HUES6 (cell line): ENCODE results near the gene PGM2L1.
A peak's percentile ranks its signal among the peaks of the same experiment; 100 is the strongest.

ENCODE experiments used
- H3K27ac ChIP-seq: 2 replicates; pipeline ENCODE4 v1.7.0; 2013; ENCODE audit warnings: low read depth, mild to moderate bottlenecking, low read length, inconsistent platforms
- H3K27me3 ChIP-seq: 2 replicates; pipeline ENCODE4 v1.6.1; 2013; ENCODE audit warnings: low read length; ENCODE audit not compliant: control insufficient read depth, insufficient read depth
- H3K36me3 ChIP-seq: 2 replicates; pipeline ENCODE4 v1.6.1; 2013; ENCODE audit warnings: low read length; ENCODE audit not compliant: control insufficient read depth, insufficient read depth
- H3K4me1 ChIP-seq: 2 replicates; pipeline ENCODE4 v1.6.1; 2013; ENCODE audit warnings: low read length; ENCODE audit not compliant: control insufficient read depth, insufficient read depth
- H3K4me3 ChIP-seq: 2 replicates; pipeline ENCODE4 v1.5.1; 2013; ENCODE audit warnings: low read depth, low read length
- H3K9ac ChIP-seq: one replicate; pipeline ENCODE4 v1.6.1; 2013; ENCODE audit warnings: mild to moderate bottlenecking, low read length
- H3K9me3 ChIP-seq: 2 replicates; pipeline ENCODE4 v1.6.1; 2013; ENCODE audit warnings: low read depth, low read length; ENCODE audit not compliant: control insufficient read depth, insufficient read depth

Gene PGM2L1

DNA sequence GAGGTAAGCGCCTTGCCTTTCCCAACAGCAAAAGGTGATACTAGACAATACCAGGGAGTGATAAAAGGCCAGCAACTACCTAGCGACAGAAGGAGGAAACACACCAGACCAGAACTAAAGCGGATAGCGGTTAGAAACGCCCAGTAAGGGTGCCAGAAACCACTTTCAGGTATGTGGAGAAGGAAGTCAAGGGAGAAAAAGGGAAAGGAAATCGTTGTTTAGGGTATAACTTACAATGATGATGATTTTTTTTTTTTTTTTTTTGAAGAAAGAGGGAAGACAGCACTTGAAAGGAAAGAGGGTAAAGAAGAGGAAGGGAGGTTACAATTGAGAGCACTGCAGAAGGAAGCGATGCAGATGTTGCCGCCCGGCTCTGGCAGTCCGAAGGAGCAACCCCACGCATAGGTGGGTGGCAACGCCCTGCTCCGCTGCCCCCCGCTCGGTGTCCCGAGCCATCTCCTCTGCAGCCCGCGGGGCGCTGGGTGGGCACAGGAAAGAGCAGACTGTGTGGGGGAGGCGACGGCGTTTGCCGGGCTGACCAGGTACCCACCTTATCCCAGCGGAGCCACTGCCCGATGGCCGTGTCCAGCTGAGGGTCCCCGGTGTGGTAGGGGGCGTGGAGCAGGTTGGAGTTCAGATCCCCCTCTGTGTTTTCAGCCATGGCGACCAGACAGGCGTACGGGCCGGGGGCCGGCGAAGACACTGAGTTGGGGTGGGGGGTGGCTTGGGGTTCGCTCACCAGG is 561 bp downstream of the PGM2L1 start:
- peak overlapping the region; percentile 87 for H3K4me3 ChIP-seq
- no peaks in the 10 kb centered on the region for H3K9me3 ChIP-seq
- H3K27ac ChIP-seq: no peak overlapping the region
- peak overlapping the region; percentile 60 for H3K9ac ChIP-seq
- no peaks in the 10 kb centered on the region for H3K27me3 ChIP-seq
- no peaks in the 10 kb centered on the region for H3K36me3 ChIP-seq
- H3K4me1 ChIP-seq: 0 out of 2 replicates have a peak, but pooled peaks cover 6% of the 10 kb centered on the region

DNA sequence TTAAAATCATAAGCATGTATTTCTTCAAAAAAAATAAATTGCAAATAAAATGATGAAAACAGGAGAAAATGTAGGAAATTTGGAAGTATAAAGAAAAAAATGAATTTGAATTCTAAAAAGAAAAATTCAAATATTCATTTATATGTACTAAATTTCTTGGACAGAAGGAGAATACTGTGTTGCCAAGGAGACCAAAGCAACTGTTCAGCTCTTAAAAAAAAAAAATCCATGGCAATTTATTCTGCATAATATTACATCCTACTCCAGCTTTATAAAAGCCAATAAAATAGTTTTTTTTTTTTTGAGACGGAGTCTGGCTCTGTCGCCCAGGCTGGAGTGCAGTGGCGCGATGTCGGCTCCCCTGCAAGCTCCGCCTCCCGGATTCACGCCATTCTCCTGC is 6.0 kb downstream of the PGM2L1 start:
- no peaks in the 10 kb centered on the region for H3K27me3 ChIP-seq
- no peaks in the 10 kb centered on the region for H3K36me3 ChIP-seq
- H3K9me3 ChIP-seq: no peaks in the 10 kb centered on the region
- H3K27ac ChIP-seq: no peak overlapping the region
- H3K4me3 ChIP-seq: no peak overlapping the region
- peaks cover 9% of the 10 kb centered on the region for H3K4me1 ChIP-seq
- no peak overlapping the region for H3K9ac ChIP-seq

DNA sequence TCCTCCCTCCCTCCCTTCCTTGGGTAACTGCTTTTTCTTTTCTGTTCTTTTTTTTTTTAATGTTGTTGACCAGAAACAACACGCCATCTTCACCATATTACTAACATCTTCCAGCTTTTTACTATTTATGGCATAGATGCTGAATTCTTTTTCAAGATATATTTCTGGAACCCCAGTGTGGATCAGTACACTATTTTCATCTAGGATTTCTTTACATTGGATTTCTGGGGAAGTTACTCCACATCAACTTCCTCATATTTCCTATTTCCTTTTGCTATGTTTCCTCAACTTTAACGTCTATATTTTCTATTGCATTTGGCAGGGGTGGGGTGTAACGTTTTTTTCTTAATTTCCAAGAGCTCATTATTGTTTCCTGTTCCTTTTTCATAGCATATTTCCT is 7.0 kb downstream of the PGM2L1 start:
- no peaks in the 10 kb centered on the region for H3K27me3 ChIP-seq
- no peaks in the 10 kb centered on the region for H3K36me3 ChIP-seq
- no peak overlapping the region for H3K9ac ChIP-seq
- H3K4me1 ChIP-seq: peaks cover 10% of the 10 kb centered on the region
- H3K9me3 ChIP-seq: no peaks in the 10 kb centered on the region
- H3K27ac ChIP-seq: no peak overlapping the region
- no peak overlapping the region for H3K4me3 ChIP-seq

DNA sequence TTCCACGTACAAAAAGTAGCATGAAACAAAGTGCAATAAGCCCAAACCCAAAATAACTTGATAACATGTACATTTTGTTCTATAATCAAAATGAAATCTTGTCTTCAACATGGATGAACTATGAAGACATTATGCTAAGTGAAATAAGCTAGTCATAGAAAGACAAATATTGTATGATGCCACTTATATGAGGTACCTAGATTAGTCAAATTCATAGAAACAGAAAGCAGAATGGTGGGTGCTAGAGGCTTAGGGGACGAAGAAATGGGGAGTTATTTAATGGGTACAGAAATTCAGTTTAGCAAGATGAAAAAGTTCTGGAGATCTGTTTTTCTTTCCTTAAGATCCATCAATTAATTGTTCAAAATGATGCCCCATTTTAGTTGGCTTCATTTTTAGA is 7.5 kb downstream of the PGM2L1 start:
- Histone ChIP-seq H3K27ac (no peak overlapping the region), H3K4me3 (no peak overlapping the region), H3K9me3 (no peaks in the 10 kb centered on the region), H3K4me1 (peaks cover 10% of the 10 kb centered on the region), H3K9ac (no peak overlapping the region), H3K36me3 (no peaks in the 10 kb centered on the region), H3K27me3 (no peaks in the 10 kb centered on the region)

DNA sequence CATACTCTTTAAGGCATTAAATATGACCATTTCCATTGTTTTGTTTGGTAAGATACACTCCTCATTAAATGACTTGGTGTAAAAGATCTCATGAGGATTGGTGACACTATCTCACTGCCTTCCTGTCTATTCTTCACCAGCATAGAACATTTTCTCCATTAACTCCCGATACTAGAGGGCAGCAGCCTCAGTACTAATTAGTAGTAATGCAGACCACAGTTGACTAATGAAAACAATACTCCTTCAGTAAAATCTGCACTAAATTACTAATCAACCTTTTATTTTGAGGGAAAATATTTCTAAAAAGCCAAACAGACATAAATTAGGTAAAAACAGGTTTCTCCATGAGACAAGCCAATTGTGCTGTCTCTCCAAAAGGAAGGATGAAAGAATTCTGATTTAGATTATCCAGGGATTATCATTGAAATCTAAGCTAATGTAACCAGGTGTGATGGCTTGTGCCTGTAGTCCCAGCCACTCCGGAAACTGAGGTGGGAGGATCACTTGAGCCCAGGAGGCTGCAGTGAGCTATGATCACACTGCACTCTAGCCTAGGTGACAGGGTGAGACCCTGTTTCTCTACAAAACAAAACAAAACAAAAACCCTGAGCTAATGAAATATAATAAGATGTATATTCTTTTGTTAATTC is 9.4 kb downstream of the PGM2L1 start:
- peaks cover 10% of the 10 kb centered on the region for H3K4me1 ChIP-seq
- H3K27ac ChIP-seq: no peak overlapping the region
- H3K9ac ChIP-seq: no peak overlapping the region
- no peaks in the 10 kb centered on the region for H3K9me3 ChIP-seq
- H3K4me3 ChIP-seq: no peak overlapping the region
- no peaks in the 10 kb centered on the region for H3K36me3 ChIP-seq
- H3K27me3 ChIP-seq: no peaks in the 10 kb centered on the region

DNA sequence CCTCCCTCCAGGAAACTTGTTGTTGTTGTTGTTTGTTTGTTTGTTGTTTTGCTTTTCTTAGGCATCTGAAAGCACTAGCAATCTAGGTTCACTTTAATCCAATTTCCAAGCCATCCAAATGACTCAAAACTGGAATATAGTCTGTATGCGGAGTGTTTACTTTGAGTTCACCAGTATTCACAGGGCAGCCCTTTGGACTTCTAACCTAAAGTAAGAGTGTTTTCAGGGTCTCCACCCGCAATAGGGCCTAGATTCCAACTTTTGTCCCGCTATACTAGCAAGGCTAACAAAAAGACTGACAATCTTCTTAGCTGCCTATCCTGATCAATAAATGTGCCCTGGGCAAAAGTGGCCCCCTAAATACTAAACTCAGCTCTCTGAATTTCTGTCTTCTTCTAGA is 13.6 kb downstream of the PGM2L1 start:
- Histone ChIP-seq H3K36me3 (no peaks in the 10 kb centered on the region), H3K4me1 (peaks cover 10% of the 10 kb centered on the region), H3K27ac (no peak overlapping the region), H3K27me3 (no peaks in the 10 kb centered on the region), H3K9ac (no peak overlapping the region), H3K9me3 (no peaks in the 10 kb centered on the region), H3K4me3 (no peak overlapping the region)

DNA sequence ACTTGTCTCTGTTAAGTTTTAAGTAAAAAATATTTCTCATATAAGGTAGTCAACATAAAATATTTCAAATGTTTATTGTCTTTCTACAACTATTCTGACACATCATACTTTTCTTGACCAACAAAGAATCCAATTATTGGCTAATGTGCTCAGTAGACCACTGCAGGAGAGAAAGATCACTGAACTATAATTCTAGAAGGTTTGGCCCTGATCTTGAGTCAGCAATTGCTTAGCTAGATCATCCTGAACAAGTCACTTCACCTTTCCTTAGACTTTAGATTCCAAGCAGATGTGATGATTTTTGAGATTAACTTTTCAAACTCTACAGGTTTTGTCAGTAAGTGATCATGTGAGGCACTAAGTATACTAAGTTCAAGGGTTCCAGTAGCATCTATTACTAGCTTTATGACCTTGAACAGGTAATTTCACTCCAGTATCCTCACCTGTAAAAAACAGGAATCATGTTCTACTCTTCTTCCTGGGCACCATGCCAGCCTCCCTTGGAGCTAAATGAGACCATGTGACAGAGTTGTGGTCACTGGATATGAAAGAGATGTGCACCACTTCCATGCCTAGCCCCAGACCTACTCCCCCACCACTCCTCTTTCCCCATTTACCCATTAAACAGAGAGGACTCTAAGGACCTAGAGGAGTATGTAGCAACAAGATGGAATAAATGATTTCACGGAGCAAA is 17.3 kb downstream of the PGM2L1 start:
- Histone ChIP-seq H3K9me3 (no peaks in the 10 kb centered on the region), H3K36me3 (no peaks in the 10 kb centered on the region), H3K27me3 (no peaks in the 10 kb centered on the region), H3K27ac (no peak overlapping the region), H3K4me1 (no peaks in the 10 kb centered on the region; the same call in 1 of the 2 replicates), H3K4me3 (no peak overlapping the region), H3K9ac (no peak overlapping the region)

DNA sequence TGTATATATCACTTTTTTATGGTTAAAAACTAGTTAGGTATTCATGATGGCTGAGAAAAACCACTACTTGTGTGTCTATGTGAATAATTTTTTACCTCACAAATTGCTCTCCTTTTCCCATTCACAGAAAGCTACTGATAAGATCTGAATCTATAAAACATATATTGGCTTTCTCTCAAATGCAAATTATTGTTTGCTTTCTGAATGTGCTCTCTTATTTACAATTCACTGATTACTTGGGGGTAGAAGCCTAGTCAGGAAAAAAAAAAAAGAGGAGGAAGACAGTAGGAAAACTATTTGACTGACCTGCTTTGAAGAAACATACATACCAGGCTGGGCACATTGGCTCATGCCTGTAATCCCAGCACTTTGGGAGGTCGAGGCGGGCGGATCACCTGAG is 20.5 kb downstream of the PGM2L1 start:
- Histone ChIP-seq H3K27me3 (no peaks in the 10 kb centered on the region), H3K4me1 (no peaks in the 10 kb centered on the region), H3K4me3 (no peak overlapping the region), H3K9ac (no peak overlapping the region), H3K36me3 (no peaks in the 10 kb centered on the region), H3K9me3 (no peaks in the 10 kb centered on the region), H3K27ac (no peak overlapping the region)

DNA sequence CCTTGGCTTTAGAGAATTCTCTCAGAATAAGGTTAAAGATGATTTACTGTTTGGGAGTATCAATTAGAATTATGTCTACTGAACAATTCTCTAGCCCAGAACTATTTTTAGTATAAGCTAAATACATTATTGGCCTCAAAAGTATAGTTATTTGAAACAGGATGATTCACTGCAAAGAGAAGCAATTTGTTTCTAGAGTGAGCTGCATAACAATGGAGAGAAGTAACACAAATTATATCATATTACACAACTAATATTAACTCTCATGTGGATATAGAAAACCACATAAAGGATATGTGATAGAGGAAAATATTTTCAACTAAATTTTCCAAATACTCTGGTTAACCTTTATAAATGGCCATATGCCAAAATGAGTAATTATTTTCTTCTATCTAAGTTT is 24.9 kb downstream of the PGM2L1 start:
- H3K27ac ChIP-seq: no peak overlapping the region
- H3K4me3 ChIP-seq: no peak overlapping the region
- no peak overlapping the region for H3K9ac ChIP-seq
- peaks cover 2% of the 10 kb centered on the region; the same call in 1 of the 2 replicates for H3K36me3 ChIP-seq
- no peaks in the 10 kb centered on the region for H3K9me3 ChIP-seq
- H3K4me1 ChIP-seq: no peaks in the 10 kb centered on the region
- no peaks in the 10 kb centered on the region for H3K27me3 ChIP-seq

DNA sequence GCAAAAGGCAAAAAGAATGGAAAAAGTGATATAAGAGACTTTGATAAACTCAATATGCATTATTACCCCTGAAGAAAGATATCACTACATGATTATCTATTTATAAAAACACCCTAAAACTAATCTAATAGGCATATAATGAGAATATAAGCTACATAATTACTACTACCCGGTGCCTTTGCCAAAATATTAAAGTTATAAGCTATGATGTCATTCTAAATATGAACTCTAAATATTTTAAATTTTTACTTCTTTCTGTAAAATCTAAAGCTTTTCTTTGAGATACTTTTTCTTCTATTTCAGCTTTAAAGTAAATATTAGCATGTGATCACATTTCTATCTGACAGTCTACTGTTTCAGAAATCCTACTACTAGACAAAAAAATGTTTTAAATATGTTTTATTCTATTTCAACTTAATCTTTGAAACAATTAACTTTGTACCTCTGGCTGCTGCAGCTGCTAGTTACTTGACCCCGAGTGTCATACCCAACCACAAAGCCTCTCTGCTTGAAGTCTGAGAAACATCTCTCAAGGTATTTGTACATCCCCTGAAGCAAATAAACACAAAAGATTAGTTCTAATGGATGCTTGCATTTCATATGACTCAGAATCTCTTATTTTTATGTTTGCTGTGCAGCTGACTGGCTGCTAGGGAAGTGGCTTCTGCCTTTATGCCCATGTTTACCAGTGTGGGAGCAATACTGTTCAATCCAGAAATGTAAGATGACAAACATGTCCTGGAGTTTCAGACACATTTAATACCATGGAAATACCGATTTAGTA is 26.8 kb downstream of the PGM2L1 start:
- peaks cover 20% of the 10 kb centered on the region for H3K36me3 ChIP-seq
- H3K4me3 ChIP-seq: no peak overlapping the region
- H3K27ac ChIP-seq: no peak overlapping the region
- H3K4me1 ChIP-seq: peaks cover 3% of the 10 kb centered on the region; the same call in 1 of the 2 replicates
- H3K9me3 ChIP-seq: no peaks in the 10 kb centered on the region
- no peaks in the 10 kb centered on the region for H3K27me3 ChIP-seq
- no peak overlapping the region for H3K9ac ChIP-seq
